NCI-H1092 (cell line): ENCODE data around the gene MYH7B.

Experiments used
- DNase-seq: peaks from one replicate; lab custom pipeline; 2025; lab: John Stamatoyannopoulos, UW

Gene MYH7B

GRCh38 chr20:34977365-34978091 lies 21.9 kb downstream of the MYH7B start:
- DNase-seq: no peak

DNA sequence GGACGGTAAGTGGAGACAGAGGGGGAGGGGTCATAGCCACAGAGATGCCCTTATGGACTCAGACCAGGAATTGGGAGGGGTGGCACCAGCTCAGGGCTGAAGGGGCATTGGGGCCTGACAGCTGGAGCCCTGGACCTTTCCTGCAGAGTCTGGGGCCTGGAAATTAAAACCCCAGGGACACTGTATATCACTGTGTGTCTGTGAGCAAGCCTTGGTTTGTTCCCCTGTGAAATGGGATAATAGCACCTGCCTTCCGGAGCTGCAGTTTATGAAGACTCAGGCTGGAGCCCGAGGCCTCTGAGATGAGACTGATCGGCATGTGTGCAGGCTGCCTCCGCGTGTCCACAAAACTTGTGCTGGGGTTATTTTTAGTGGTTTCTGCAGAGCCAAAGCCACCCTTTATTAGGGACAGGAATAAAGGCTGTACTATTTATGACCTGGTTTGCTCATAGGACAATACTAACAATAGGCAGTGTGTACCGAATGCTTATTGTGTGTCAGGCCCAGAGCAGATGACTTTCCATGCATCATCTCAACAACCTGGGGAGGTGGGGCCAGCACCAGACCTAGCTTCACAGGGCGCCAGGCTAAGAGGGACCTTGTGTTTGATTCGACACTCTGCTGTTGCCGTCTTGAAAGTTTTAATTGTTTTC lies 22.6 kb downstream of the MYH7B start:
- no peak for DNase-seq

DNA sequence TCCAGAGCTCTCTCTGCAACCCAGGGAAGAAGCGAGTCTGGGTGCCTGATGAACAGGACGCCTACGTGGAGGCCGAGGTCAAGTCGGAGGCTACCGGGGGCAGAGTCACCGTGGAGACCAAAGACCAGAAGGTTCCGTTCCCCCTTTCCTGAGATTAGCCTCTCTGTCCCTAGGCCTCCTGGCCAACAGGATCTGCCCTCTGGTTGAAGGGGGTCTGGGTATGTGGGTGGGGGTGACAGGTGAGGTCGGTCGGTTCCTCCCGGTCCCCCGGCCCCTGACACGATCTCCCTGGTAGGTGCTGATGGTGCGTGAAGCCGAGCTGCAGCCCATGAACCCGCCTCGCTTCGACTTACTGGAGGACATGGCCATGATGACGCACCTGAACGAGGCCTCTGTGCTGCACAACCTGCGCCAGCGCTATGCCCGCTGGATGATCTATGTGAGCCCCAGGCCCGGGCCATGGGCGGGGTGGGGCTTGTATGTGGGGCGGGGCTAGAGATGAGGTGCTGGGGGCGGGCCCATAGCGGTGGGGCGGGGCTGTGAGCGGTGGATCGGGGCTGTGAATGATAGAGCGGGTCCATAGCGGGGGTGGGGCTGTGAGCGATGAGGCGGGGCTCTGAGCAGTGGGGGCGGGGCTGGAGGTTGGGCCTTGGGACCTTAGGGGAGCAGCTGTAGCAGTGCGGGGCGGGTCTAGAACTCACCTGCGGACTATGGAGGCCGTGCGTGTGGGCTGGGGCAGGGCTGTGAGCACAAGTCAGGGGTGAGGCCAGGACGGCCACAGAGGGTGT lies 23.9 kb downstream of the MYH7B start:
- DNase-seq: no peak

DNA sequence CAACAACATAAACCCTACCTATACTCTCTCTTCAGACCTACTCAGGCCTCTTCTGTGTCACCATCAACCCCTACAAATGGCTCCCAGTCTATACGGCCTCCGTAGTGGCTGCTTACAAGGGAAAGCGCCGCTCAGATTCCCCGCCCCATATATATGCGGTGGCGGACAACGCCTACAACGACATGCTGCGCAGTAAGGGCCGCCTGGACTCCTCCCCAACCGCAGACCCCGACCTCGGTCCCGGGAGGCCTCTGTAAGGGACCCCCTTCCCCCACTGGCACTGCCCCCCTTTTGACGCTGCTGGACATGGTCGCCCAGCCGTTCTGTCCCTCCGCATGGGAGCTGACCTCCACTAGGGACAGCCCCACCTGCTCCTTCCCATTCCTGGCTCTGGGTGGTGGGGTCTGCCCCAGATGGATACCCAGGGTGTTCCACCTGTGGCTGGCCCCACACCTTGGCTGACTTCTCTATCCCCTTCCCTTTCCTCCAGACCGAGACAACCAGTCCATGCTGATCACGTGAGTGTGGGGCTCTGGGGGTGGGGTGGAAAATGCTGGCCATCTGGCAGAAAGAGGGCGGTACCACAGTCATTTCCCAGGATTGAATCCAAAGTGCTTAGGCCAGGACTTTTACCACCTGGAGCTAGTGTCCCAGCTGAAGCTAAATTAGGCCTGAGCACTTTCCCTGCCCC lies 25.0 kb downstream of the MYH7B start:
- DNase-seq: no peak

DNA sequence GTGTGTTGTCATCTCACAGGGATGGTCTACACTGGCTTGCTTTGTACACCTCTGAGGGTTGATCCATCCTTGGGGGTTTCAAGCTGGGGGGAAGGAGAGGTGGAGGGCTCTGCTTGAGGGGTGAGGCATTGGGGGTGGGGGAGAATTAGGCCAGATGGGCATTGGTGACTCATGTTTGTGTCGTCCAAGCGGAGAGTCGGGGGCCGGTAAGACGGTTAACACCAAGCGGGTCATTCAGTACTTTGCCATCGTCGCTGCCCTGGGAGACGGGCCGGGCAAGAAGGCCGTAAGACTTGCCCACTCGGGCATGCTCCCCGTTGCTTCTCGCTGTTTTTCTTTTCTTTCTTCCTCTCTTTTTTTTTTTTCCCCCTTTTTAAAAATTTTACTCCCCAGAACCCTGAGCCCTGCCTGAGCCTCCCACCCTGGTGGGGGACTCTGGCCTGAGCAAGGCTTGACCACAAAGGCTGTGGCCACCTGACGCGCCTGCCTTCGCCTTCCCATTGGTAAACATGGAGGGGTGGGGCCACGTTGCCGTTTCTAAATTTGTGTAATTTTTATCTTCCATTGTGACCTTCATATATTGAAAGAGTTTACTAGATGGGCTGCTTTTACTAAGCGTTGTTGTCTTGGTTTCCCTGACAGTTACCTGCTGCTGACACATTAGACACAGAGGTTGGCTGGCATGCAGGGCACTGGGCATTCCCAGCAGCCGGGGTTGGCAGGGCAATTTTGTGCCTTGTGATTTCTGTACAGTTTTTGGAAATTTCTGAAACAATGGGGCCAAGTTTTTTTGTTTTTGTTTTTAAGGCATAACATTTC lies 26.8 kb downstream of the MYH7B start:
- no peak for DNase-seq

- no peak for DNase-seq
These were observed 27.6 kb downstream of the MYH7B start for GRCh38 chr20:34983089-34983820.

DNA sequence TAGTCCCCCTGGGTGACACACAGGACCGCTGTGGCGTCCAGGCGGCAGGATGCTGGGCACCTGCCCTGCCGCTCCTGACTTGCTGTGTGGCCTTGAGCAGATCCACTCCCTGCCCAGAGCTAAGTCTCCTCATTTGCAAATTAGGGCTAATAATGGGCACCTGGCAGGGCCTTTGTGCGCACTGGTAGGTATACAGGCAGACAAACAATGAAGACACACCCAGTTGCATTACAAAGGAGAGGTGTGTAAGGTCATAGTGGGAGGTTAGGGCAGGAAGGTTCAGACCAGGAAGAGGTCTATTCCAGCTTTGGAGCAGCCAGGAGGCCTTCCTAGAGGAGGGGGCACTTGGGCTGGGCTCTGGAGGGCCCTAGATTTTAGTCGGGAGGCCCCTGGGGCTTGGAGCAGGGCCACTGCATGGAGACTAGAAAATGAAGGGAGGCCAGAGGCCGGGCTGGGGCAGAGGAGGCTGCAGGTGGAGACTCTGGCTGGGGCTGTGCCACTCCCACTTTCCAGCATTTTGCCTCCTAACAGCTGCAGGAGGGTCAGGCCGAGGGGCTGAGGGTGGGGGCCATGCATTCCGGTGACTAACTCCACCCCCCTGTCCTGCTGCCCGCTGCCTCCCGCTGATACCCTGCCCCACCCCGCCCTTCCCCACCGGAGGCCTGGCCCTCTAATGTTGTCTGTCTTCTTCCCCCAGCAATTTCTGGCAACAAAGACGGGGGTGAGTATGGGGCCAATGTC lies 28.5 kb downstream of the MYH7B start:
- DNase-seq: no peak

DNA sequence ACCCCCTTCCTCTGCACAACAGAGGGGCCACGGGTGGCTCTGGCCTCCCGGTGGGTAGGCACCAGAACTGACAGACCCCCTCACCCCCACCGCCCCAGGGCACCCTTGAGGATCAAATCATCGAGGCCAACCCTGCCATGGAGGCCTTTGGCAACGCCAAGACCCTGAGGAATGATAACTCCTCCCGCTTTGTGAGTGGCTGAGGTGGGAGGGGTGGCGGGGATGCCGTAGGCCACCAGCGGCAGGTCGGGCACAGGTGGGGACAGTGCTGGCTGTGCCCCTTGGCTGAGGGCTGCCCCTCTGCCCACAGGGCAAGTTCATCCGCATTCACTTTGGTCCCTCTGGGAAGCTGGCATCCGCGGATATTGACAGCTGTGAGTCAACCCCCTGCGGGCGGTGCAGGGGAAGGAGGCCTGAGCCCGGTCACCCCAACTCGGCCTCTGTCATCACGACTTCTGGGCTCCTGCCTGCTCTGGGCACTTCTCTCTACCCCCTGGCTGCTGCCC lies 29.1 kb downstream of the MYH7B start:
- no peak for DNase-seq

- no peak for DNase-seq
These were observed 30.0 kb downstream of the MYH7B start for GRCh38 chr20:34985461-34986310.

GRCh38 chr20:34986311-34987287 lies 30.9 kb downstream of the MYH7B start:
- DNase-seq: no peak

DNA sequence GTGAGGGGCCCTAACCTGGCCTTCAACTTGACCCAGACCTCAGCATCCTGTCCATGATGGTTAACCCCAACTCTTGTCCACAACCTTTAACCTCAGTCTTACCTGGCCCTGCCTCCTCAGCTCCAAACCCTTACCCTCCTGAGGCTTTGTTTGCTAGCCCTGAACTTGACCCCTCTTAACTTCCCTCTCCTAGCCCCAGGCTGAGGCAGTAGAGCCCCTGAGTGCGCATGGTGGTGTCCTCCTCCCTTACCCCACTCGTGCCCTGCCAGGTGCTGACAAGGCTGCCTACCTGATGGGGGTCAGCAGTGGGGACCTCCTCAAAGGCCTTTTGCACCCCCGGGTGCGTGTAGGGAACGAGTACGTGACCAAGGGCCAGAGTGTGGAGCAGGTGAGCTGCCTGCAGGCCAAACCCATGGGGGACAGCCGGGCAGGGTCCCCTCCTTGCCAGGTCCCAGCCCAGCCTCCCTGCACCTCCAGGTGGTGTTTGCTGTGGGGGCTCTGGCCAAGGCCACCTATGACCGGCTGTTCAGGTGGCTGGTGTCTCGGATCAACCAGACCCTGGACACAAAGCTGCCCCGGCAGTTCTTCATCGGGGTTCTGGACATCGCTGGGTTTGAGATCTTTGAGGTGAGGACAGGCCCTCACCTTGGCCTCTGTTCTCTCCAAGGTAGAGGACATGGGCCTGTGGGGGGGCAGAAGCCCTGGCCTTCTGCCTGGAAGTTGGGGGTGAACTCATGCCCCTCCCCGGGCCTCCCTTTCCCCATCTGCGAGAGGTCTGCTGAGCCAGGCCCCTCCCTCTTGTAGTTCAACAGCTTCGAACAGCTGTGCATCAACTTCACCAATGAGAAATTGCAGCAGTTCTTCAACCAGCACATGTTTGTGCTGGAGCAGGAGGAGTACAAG lies 31.9 kb downstream of the MYH7B start:
- no peak for DNase-seq

DNA sequence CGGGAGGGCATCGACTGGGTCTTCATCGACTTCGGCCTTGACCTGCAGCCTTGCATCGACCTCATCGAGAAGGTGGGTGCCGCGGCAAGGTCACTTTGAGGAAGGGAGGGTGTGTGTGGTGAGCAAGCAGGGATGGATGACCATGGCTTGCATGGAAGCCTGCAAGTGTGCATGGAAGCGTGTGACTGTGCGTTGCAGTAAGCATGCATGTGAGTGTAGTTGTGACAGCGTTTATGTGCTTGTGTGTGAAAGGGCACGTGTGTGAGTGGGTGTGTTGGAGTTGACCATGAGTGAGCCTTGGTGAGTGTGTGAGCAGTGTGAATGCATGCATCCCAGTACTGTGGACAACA lies 32.5 kb downstream of the MYH7B start:
- DNase-seq: no peak

- no peak for DNase-seq
These were observed 33.5 kb downstream of the MYH7B start for GRCh38 chr20:34989118-34989517.

DNA sequence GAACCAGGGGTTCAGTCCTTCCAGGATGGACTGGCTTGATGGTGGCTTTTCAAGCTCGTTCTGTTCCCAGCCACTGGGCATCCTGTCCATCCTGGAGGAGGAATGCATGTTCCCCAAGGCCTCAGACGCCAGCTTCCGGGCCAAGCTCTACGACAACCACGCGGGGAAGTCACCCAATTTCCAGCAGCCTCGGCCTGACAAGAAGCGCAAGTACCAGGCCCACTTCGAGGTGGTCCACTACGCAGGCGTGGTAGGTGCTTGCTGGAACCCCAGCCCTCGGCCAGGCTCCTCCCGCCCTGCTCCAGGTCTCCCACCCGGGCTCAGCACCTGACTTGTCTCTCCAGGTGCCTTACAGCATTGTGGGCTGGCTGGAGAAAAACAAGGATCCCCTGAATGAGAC lies 34.0 kb downstream of the MYH7B start:
- no peak for DNase-seq

GRCh38 chr20:34990231-34990630 lies 34.6 kb downstream of the MYH7B start:
- DNase-seq: no peak

DNA sequence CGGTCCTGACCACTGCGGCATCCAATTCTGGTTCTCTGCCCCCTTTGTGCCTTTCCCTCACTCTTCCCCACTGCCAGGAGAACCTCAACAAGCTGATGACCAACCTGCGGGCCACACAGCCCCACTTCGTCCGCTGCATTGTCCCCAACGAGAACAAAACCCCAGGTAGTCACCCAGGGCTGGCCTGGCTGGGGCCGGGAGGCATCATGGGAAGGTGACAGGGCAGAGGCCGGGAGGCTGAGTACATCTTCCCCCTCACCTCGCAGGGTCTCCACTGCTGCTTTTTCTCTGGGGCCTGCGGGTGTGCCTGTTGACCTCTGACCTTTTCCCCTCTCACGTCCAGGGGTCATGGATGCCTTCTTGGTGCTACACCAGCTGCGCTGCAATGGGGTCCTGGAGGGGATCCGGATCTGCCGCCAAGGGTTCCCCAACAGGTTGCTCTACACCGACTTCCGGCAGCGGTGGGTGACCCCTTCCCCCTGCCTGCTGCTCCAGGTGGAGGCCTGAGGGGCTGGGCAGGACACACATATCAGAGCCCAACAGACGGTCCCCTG lies 35.1 kb downstream of the MYH7B start:
- DNase-seq: no peak
